Adrenal gland (tissue), 5 donors: ENCODE measurements around the gene MMP23B.
"Not testable (repeated sequence)": the region's sequence is repeated elsewhere in the genome, so short reads cannot be mapped to it uniquely, and the experiment has no call there.

Experiments
- CTCF ChIP-seq, 6 experiments: fragments of 450-650 bp in 4 of 6; fragments of 200-600 bp in 2 of 6; sonication (generic) in 1 of 6; IDR thresholded peaks; 1 replicate in 5 of 6; 2 replicates in 1 of 6; pipeline versions ENCODE4 v1.5.1 to v1.8.0; 2016 to 2021; ENCODE audit warnings: antibody characterized with exemption in 6 of 6, mild to moderate bottlenecking in 2 of 6, moderate library complexity in 1 of 6
- POLR2A ChIP-seq, 2 donors: fragments of 450-650 bp; IDR thresholded peaks; one replicate each; pipeline ENCODE4 v1.6.1; 2017; ENCODE audit warnings: antibody characterized with exemption in 2 of 2, mild to moderate bottlenecking in 2 of 2, moderate library complexity in 1 of 2
- donor health status: DM: no; HTN: no; CAD: no.

GRCh38 chr1:1674806-1675205 is 42.8 kb downstream of the MMP23B start:
- TF ChIP-seq CTCF, POLR2A (IDR thresholded peaks at IDR 0.05): not testable (repeated sequence)
